GM12872 (cell line): ENCODE measurements around the gene RUNX1.

Experiments
- CTCF ChIP-seq: IDR thresholded peaks from 3 replicates; pipeline ENCODE4 v1.5.1; 2011; ENCODE audit warnings: low read depth, mild to moderate bottlenecking, low read length, moderate library complexity; ENCODE audit not compliant: insufficient read depth

The RUNX1 gene

GRCh38 chr21:34768326-34768725, 280.8 kb downstream of the RUNX1 start:
- TF ChIP-seq CTCF: no peak

GRCh38 chr21:34766862-34767261, 282.2 kb downstream of the RUNX1 start:
- TF ChIP-seq CTCF: no peak

- no peak for TF ChIP-seq CTCF
Measured at GRCh38 chr21:34765619-34766018, 283.5 kb downstream of the RUNX1 start.

- TF ChIP-seq CTCF: no peak
Measured at GRCh38 chr21:34764715-34765284, 284.3 kb downstream of the RUNX1 start.

GRCh38 chr21:34762786-34763185, 286.3 kb downstream of the RUNX1 start:
- TF ChIP-seq CTCF: no peak

- TF ChIP-seq CTCF: no peak
Measured at GRCh38 chr21:34761758-34762330, 287.3 kb downstream of the RUNX1 start.

GRCh38 chr21:34754690-34755647, 294.1 kb downstream of the RUNX1 start:
- no peak for TF ChIP-seq CTCF
